Cardiac muscle cell (in vitro differentiated cells and primary cell): ENCODE data around the gene NLRC3. TPM values are rescaled to one million over a fixed set of nuclear protein-coding genes. Genes with fewer than 3 reads are reported as not detected.

Experiments used
- DNase-seq, 2 donors: peaks; one replicate each; pipeline versions ENCODE4 v3.0.0 to v3.0.0-alpha.2; 2010 to 2017; ENCODE audit warnings: low read depth in 1 of 2, low spot score in 1 of 2
- H3K27ac ChIP-seq: fragments of 200-600 bp; sonication (generic); 2 replicates; pipeline ENCODE4 v1.5.1; 2016
- H3K27me3 ChIP-seq: fragments of 200-600 bp; sonication (generic); 2 replicates; pipeline ENCODE4 v1.6.0; 2016; ENCODE audit warnings: control low read depth
- H3K36me3 ChIP-seq: fragments of 200-600 bp; sonication (generic); 2 replicates; pipeline ENCODE4 v1.5.1; 2016; ENCODE audit warnings: control low read depth
- H3K4me1 ChIP-seq: fragments of 200-600 bp; sonication (generic); 2 replicates; pipeline ENCODE4 v1.8.1; 2017; ENCODE audit warnings: low read depth, mild to moderate bottlenecking, mixed run types
- H3K4me3 ChIP-seq: fragments of 200-600 bp; sonication (generic); 2 replicates; pipeline ENCODE4 v1.5.1; 2016; ENCODE audit warnings: mild to moderate bottlenecking
- H3K9me3 ChIP-seq: fragments of 200-600 bp; sonication (generic); 2 replicates; pipeline ENCODE4 v1.5.1; 2017; ENCODE audit warnings: low read depth, mild to moderate bottlenecking, control low read depth
- polyA plus RNA-seq: library from polyadenylated mRNA; unstranded; fragments of >200 nt; fragmentation: Nextera tagmentation; extraction: Ambion mirVana; gene quantifications from 2 replicates; pipeline ENCODE4 v1.2.1, GENCODE V29; 2016
- total RNA-seq: library from RNA; depleted of rRNA; stranded (reverse); fragments of >200 nt; gene quantifications from 2 replicates; pipeline ENCODE4 v1.2.3, GENCODE V29; 2016
- TF ChIP-seq, protein P1 (sequence below): IDR thresholded peaks from 2 replicates; pipeline ENCODE4 v1.5.1; 2012; ENCODE audit warnings: low read depth, mild to moderate bottlenecking, low read length

Gene NLRC3
- total and polyA plus RNA-seq, 2 experiments from 2014 or later: 0.09 to 0.61 TPM

DNA sequence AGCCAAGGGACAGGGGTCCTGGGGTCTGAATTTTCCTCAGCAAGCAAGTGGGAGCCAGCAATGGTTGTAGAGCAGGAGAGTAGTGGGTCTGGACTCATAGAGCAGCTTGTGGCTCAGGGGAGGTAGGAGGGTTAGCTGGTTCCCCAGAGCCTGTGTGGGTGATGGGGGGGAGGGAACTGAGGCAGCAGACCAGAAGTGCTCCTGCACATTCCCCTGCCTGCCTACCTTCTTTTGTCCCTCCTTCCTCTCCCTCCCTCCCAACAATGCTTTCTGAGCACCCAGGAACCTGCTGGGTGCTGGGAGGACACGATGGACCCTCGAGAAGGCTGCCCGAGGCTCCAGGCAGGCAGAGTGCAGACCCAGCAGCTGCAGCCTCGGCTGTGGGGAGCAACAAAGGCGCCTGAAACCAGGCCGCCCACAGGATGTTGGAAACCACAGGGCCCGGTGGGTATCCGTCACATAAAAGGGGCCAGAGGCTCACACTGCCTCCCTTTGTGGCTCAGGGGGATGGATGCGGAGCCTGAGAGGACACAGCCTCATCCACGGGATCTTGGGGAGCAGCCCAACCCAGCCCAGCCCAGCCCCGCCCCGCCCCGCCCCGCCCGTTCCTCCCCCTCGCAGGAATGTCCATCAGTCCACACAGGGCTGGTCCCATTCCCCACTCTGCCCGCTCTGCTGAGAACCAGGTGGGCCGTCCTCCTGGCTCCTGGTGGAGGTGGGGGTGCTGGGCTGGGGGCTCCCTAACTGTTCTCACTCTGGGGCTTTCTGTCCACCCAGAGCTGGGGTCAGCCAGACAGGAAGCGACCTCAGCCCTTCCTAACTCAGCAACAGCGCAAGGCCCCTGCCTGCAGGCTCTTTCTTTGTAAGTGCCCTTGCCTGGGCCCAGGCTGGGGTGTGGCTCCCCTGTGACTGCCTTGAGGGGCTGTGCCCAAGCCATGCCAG lies 1.7 kb upstream of the NLRC3 start:
- DNase-seq: no peak
- Histone ChIP-seq H3K4me3 (no peak overlapping the region), H3K27me3 (no peaks in the 10 kb centered on the region), H3K4me1 (no peaks in the 10 kb centered on the region), H3K27ac (no peak overlapping the region), H3K9me3 (no peaks in the 10 kb centered on the region), H3K36me3 (no peaks in the 10 kb centered on the region)
- TF ChIP-seq, protein P1, sequence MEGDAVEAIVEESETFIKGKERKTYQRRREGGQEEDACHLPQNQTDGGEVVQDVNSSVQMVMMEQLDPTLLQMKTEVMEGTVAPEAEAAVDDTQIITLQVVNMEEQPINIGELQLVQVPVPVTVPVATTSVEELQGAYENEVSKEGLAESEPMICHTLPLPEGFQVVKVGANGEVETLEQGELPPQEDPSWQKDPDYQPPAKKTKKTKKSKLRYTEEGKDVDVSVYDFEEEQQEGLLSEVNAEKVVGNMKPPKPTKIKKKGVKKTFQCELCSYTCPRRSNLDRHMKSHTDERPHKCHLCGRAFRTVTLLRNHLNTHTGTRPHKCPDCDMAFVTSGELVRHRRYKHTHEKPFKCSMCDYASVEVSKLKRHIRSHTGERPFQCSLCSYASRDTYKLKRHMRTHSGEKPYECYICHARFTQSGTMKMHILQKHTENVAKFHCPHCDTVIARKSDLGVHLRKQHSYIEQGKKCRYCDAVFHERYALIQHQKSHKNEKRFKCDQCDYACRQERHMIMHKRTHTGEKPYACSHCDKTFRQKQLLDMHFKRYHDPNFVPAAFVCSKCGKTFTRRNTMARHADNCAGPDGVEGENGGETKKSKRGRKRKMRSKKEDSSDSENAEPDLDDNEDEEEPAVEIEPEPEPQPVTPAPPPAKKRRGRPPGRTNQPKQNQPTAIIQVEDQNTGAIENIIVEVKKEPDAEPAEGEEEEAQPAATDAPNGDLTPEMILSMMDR: no peak

DNA sequence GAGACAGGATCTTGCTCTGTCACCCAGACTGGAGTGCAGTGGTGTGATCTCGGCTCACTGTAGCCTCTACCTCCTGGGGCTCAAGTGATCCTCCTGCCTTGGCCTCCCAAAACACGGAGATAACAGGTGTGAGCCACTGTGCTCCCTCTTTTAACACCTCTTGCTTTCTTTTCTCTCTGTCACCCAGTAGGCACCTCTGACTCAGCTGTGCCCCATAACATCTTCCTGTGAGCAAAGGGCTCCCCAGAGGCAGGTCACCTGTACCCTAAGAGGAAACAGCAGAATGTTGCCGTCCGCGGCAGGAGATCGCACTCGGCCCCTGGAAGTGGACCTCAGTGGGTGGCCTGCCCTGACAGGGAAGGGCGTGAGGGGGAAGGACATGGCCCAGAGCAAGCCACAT lies 918 bp upstream of the NLRC3 start:
- Histone ChIP-seq H3K27ac (no peak overlapping the region), H3K9me3 (no peaks in the 10 kb centered on the region), H3K27me3 (no peaks in the 10 kb centered on the region), H3K4me1 (no peaks in the 10 kb centered on the region), H3K4me3 (no peak overlapping the region), H3K36me3 (no peaks in the 10 kb centered on the region)
- DNase-seq: no peak
- TF ChIP-seq, protein P1: no peak

GRCh38 chr16:3576211-3576610 lies 992 bp downstream of the NLRC3 start:
- TF ChIP-seq, protein P1: no peak
- no peak overlapping the region for H3K4me3 ChIP-seq
- no peaks in the 10 kb centered on the region for H3K9me3 ChIP-seq
- no peak overlapping the region for H3K27ac ChIP-seq
- H3K4me1 ChIP-seq: no peaks in the 10 kb centered on the region
- H3K36me3 ChIP-seq: no peaks in the 10 kb centered on the region
- H3K27me3 ChIP-seq: no peaks in the 10 kb centered on the region
- DNase-seq: no peak

GRCh38 chr16:3575491-3575890 lies 1.7 kb downstream of the NLRC3 start:
- TF ChIP-seq, protein P1: no peak
- no peaks in the 10 kb centered on the region for H3K27me3 ChIP-seq
- no peaks in the 10 kb centered on the region for H3K9me3 ChIP-seq
- no peak for DNase-seq
- H3K36me3 ChIP-seq: no peaks in the 10 kb centered on the region
- H3K27ac ChIP-seq: no peak overlapping the region
- H3K4me3 ChIP-seq: no peak overlapping the region
- no peaks in the 10 kb centered on the region for H3K4me1 ChIP-seq

DNA sequence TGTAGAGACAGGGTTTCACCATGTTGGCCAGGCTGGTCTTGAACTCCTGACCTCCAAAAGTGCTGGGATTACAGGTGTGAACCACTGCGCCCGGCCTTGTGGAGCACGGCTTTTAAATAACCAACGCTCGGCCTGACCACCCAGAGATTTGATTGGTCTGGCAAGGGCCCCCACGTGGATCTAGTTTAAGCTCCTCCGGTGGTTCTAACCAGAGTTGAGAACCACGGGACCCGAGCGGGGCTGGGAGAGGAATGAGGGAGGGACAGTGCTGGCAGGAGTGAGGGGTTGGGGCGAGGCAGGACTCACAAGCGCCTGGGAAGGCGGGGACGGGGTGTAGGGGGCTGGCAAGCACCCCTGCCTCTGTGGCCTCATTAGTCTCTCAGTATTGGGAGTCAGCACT lies 3.0 kb downstream of the NLRC3 start:
- Histone ChIP-seq H3K36me3 (no peaks in the 10 kb centered on the region), H3K27me3 (no peaks in the 10 kb centered on the region), H3K4me1 (no peaks in the 10 kb centered on the region), H3K4me3 (no peak overlapping the region), H3K27ac (no peak overlapping the region), H3K9me3 (no peaks in the 10 kb centered on the region)
- TF ChIP-seq, protein P1: no peak
- no peak for DNase-seq
